GM19372 (cell line): ENCODE measurements around the gene ADAMTS12.

ENCODE experiments used
- ATAC-seq: cut with Tn5 transposase; IDR thresholded peaks from one replicate; pipeline ENCODE4 v1.9.1; 2021; ENCODE audit warnings: mild to moderate bottlenecking, low read depth, moderate library complexity; ENCODE audit not compliant: unreplicated experiment

Gene ADAMTS12

GRCh38 chr5:33612386-33612785, 279.4 kb downstream of the ADAMTS12 start:
- ATAC-seq, result no peak

- no peak for ATAC-seq
Measured at GRCh38 chr5:33611877-33612276, 279.9 kb downstream of the ADAMTS12 start.

- ATAC-seq, result no peak
Measured at GRCh38 chr5:33608344-33609041, 283.3 kb downstream of the ADAMTS12 start.

- ATAC-seq, result no peak
Measured at GRCh38 chr5:33604503-33604902, 287.3 kb downstream of the ADAMTS12 start.

GRCh38 chr5:33601881-33602280, 289.9 kb downstream of the ADAMTS12 start:
- no peak for ATAC-seq

- ATAC-seq, result no peak
Measured at GRCh38 chr5:33595303-33595702, 296.5 kb downstream of the ADAMTS12 start.

- ATAC-seq, result no peak
Measured at GRCh38 chr5:33594006-33594405, 297.8 kb downstream of the ADAMTS12 start.

- ATAC-seq, result no peak
Measured at GRCh38 chr5:33592245-33592644, 299.5 kb downstream of the ADAMTS12 start.

- ATAC-seq, result peak; percentile 89
Measured at GRCh38 chr5:33588654-33589372, 303.0 kb downstream of the ADAMTS12 start.

- ATAC-seq, result no peak
Measured at GRCh38 chr5:33583332-33583731, 308.5 kb downstream of the ADAMTS12 start.

- ATAC-seq, result no peak
Measured at GRCh38 chr5:33582417-33582816, 309.4 kb downstream of the ADAMTS12 start.

GRCh38 chr5:33579789-33580188, 312.0 kb downstream of the ADAMTS12 start:
- ATAC-seq, result no peak

- ATAC-seq, result no peak
Measured at GRCh38 chr5:33579152-33579551, 312.6 kb downstream of the ADAMTS12 start.

- ATAC-seq, result no peak
Measured at GRCh38 chr5:33576726-33577590, 314.8 kb downstream of the ADAMTS12 start.

- no peak for ATAC-seq
Measured at GRCh38 chr5:33565324-33565723, 326.5 kb downstream of the ADAMTS12 start.

GRCh38 chr5:33563983-33564908, 327.5 kb downstream of the ADAMTS12 start:
- no peak for ATAC-seq

- ATAC-seq, result no peak
Measured at GRCh38 chr5:33563530-33563929, 328.3 kb downstream of the ADAMTS12 start.

GRCh38 chr5:33558489-33558888, 333.3 kb downstream of the ADAMTS12 start:
- no peak for ATAC-seq

GRCh38 chr5:33557605-33558004, 334.2 kb downstream of the ADAMTS12 start:
- no peak for ATAC-seq
